ENCODE measurements around the gene DIAPH2.

DIAPH2 gene

DNA sequence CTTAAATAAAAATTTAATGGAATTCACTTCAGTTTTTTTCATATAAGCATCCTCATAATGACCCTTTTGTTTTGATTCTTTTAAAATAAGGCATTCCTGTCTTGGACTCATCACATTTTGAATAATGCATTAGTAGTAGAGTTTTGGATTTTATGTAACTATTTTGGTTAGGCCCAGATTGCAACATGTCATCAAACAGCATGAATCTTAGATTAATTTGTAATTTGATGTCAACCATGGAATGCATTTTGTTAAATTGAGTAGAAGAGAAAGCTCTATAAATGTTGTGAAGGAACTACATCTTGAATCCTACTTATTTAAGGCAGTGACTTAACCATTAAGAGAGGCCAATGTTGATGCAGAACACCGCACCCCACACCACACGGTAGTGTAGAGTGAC is 3.1 kb downstream of the DIAPH2 start:
- Histone ChIP-seq H3K9me3 (ENCODE audit: control extremely low read depth in 1 of 5, control insufficient read depth in 4 of 5, insufficient read depth in 2 of 5, low read depth in 1 of 5, low read length in 4 of 5) (no peaks in the 10 kb centered on the region), H3K4me3 (ENCODE audit: control insufficient read depth in 1 of 7, extremely low read depth in 1 of 7, insufficient read depth in 4 of 7, low read depth in 2 of 7, low read length in 6 of 7) (no peak overlapping the region), H3K36me3 (ENCODE audit: control insufficient read depth in 4 of 4, insufficient read depth in 4 of 4, low read length in 3 of 4) (no peaks in the 10 kb centered on the region), H3K4me1 (ENCODE audit: control extremely low read depth in 1 of 4, control insufficient read depth in 4 of 4, insufficient read depth in 4 of 4, low read length in 3 of 4) (peaks cover 3 to 11% (median 6%) of the 10 kb centered on the region in 4 experiments), H3K27me3 (replicated peaks in 2 of 5; ENCODE audit: control insufficient read depth in 4 of 5, insufficient read depth in 5 of 5, low read length in 4 of 5) (peaks cover 0 to 20% (median 0%) of the 10 kb centered on the region in 5 experiments), H3K27ac (ENCODE audit: insufficient read depth in 1 of 2, low read depth in 1 of 2, low read length in 2 of 2, poor library complexity in 1 of 2, severe bottlenecking in 2 of 2) (no peak overlapping the region)
- CTCF ChIA-PET, result no interaction called here
- 100% methylated on average over 2 of the region's 2 CpGs for WGBS (ENCODE audit: insufficient coverage)
- POLR2A ChIA-PET, result no interaction called here
- no peak for DNase-seq

DNA sequence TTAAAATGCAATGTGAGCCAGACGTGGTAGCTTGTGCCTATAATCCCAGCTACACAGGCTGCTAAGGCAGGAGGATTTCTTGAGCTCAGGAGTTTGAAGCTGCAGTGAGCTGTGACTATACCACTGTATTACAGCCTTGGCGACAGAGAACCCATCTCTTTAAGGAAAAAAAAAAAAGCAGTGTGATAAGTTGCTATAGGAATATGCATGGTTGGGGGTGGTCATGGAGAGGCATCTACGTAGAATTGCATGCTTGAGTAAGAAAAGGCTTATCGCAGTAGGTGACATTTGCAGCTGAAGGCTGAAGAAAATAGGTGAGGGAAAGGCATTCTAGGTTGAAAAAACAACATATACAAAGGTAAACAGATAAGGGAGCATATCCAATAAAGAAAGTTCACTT is 4.1 kb downstream of the DIAPH2 start:
- Histone ChIP-seq H3K4me1 (ENCODE audit: control extremely low read depth in 1 of 4, control insufficient read depth in 4 of 4, insufficient read depth in 4 of 4, low read length in 3 of 4) (peaks cover 3 to 11% (median 6%) of the 10 kb centered on the region in 4 experiments), H3K36me3 (ENCODE audit: control insufficient read depth in 4 of 4, insufficient read depth in 4 of 4, low read length in 3 of 4) (no peaks in the 10 kb centered on the region), H3K4me3 (ENCODE audit: control insufficient read depth in 1 of 7, extremely low read depth in 1 of 7, insufficient read depth in 4 of 7, low read depth in 2 of 7, low read length in 6 of 7) (no peak overlapping the region), H3K27me3 (replicated peaks in 2 of 5; ENCODE audit: control insufficient read depth in 4 of 5, insufficient read depth in 5 of 5, low read length in 4 of 5) (peaks cover 0 to 20% (median 0%) of the 10 kb centered on the region in 5 experiments), H3K9me3 (ENCODE audit: control extremely low read depth in 1 of 5, control insufficient read depth in 4 of 5, insufficient read depth in 2 of 5, low read depth in 1 of 5, low read length in 4 of 5) (no peaks in the 10 kb centered on the region), H3K27ac (ENCODE audit: insufficient read depth in 1 of 2, low read depth in 1 of 2, low read length in 2 of 2, poor library complexity in 1 of 2, severe bottlenecking in 2 of 2) (no peak overlapping the region)
- POLR2A ChIA-PET, result no interaction called here
- WGBS (ENCODE audit: insufficient coverage), result 58% methylated on average over 3 of the region's 4 CpGs
- DNase-seq, result no peak
- CTCF ChIA-PET, result interaction anchor here (0.6 kb wide), 1 partner anchor 279 kb away, joined by 3 read pairs; no protein-coding TSS in a partner anchor

DNA sequence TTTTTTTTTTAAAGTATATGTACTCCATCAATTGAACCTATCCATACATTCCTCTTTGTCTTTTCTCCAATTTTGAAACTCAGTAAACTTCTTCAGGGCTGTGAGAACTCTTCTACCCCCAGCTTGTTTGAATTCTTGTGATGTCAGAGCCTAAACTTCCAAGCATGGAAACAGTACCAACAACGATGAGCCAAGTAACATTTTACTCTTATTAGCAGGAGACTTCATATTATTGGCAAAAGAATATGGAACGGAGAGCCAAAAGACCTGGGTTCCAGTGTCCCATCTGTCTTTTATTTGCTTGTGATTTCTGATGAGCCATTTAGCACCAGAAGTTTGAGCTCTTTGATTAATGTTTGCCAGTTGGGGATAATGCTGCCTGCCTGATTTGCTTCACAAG is 5.3 kb downstream of the DIAPH2 start:
- CTCF ChIA-PET, result no interaction called here
- H3K27ac ChIP-seq (ENCODE audit: insufficient read depth in 1 of 2, low read depth in 1 of 2, low read length in 2 of 2, poor library complexity in 1 of 2, severe bottlenecking in 2 of 2), result no peak overlapping the region
- peaks cover 0 to 9% (median 0%) of the 10 kb centered on the region in 5 experiments for H3K27me3 ChIP-seq (replicated peaks in 2 of 5; ENCODE audit: control insufficient read depth in 4 of 5, insufficient read depth in 5 of 5, low read length in 4 of 5)
- WGBS (ENCODE audit: insufficient coverage), result 72% methylated on average over 2 of the region's 2 CpGs
- POLR2A ChIA-PET, result no interaction called here
- peaks cover 0 to 11% (median 3%) of the 10 kb centered on the region in 4 experiments for H3K4me1 ChIP-seq (ENCODE audit: control extremely low read depth in 1 of 4, control insufficient read depth in 4 of 4, insufficient read depth in 4 of 4, low read length in 3 of 4)
- no peak for DNase-seq
- no peak overlapping the region for H3K4me3 ChIP-seq (ENCODE audit: control insufficient read depth in 1 of 7, extremely low read depth in 1 of 7, insufficient read depth in 4 of 7, low read depth in 2 of 7, low read length in 6 of 7)
- no peaks in the 10 kb centered on the region for H3K36me3 ChIP-seq (ENCODE audit: control insufficient read depth in 4 of 4, insufficient read depth in 4 of 4, low read length in 3 of 4)
- no peaks in the 10 kb centered on the region for H3K9me3 ChIP-seq (ENCODE audit: control extremely low read depth in 1 of 5, control insufficient read depth in 4 of 5, insufficient read depth in 2 of 5, low read depth in 1 of 5, low read length in 4 of 5)

GRCh38 chrX:96692454-96692853 is 7.8 kb downstream of the DIAPH2 start:
- Histone ChIP-seq H3K27ac (ENCODE audit: insufficient read depth in 1 of 2, low read depth in 1 of 2, low read length in 2 of 2, poor library complexity in 1 of 2, severe bottlenecking in 2 of 2) (no peak overlapping the region), H3K36me3 (ENCODE audit: control insufficient read depth in 4 of 4, insufficient read depth in 4 of 4, low read length in 3 of 4) (no peaks in the 10 kb centered on the region), H3K4me3 (ENCODE audit: control insufficient read depth in 1 of 7, extremely low read depth in 1 of 7, insufficient read depth in 4 of 7, low read depth in 2 of 7, low read length in 6 of 7) (no peak overlapping the region), H3K4me1 (ENCODE audit: control extremely low read depth in 1 of 4, control insufficient read depth in 4 of 4, insufficient read depth in 4 of 4, low read length in 3 of 4) (no peaks in the 10 kb centered on the region), H3K27me3 (replicated peaks in 2 of 5; ENCODE audit: control insufficient read depth in 4 of 5, insufficient read depth in 5 of 5, low read length in 4 of 5) (no peaks in the 10 kb centered on the region), H3K9me3 (ENCODE audit: control extremely low read depth in 1 of 5, control insufficient read depth in 4 of 5, insufficient read depth in 2 of 5, low read depth in 1 of 5, low read length in 4 of 5) (no peaks in the 10 kb centered on the region)
- WGBS (ENCODE audit: insufficient coverage), result no CpG with 5 or more reads among the region's 1 CpG
- POLR2A ChIA-PET, result no interaction called here
- CTCF ChIA-PET, result no interaction called here
- no peak for DNase-seq

GRCh38 chrX:96692890-96693289 is 8.2 kb downstream of the DIAPH2 start:
- no peak for DNase-seq
- ChIA-PET CTCF (no interaction called here), POLR2A (no interaction called here)
- H3K4me3 ChIP-seq (ENCODE audit: control insufficient read depth in 1 of 7, extremely low read depth in 1 of 7, insufficient read depth in 4 of 7, low read depth in 2 of 7, low read length in 6 of 7), result no peak overlapping the region
- no peaks in the 10 kb centered on the region for H3K27me3 ChIP-seq (replicated peaks in 2 of 5; ENCODE audit: control insufficient read depth in 4 of 5, insufficient read depth in 5 of 5, low read length in 4 of 5)
- no peaks in the 10 kb centered on the region for H3K9me3 ChIP-seq (ENCODE audit: control extremely low read depth in 1 of 5, control insufficient read depth in 4 of 5, insufficient read depth in 2 of 5, low read depth in 1 of 5, low read length in 4 of 5)
- H3K36me3 ChIP-seq (ENCODE audit: control insufficient read depth in 4 of 4, insufficient read depth in 4 of 4, low read length in 3 of 4), result no peaks in the 10 kb centered on the region
- no peaks in the 10 kb centered on the region for H3K4me1 ChIP-seq (ENCODE audit: control extremely low read depth in 1 of 4, control insufficient read depth in 4 of 4, insufficient read depth in 4 of 4, low read length in 3 of 4)
- H3K27ac ChIP-seq (ENCODE audit: insufficient read depth in 1 of 2, low read depth in 1 of 2, low read length in 2 of 2, poor library complexity in 1 of 2, severe bottlenecking in 2 of 2), result no peak overlapping the region

- no peak overlapping the region for H3K27ac ChIP-seq (ENCODE audit: insufficient read depth in 1 of 2, low read depth in 1 of 2, low read length in 2 of 2, poor library complexity in 1 of 2, severe bottlenecking in 2 of 2)
- no peak for DNase-seq
- no peaks in the 10 kb centered on the region for H3K9me3 ChIP-seq (ENCODE audit: control extremely low read depth in 1 of 5, control insufficient read depth in 4 of 5, insufficient read depth in 2 of 5, low read depth in 1 of 5, low read length in 4 of 5)
- no peaks in the 10 kb centered on the region for H3K36me3 ChIP-seq (ENCODE audit: control insufficient read depth in 4 of 4, insufficient read depth in 4 of 4, low read length in 3 of 4)
- H3K4me1 ChIP-seq (ENCODE audit: control extremely low read depth in 1 of 4, control insufficient read depth in 4 of 4, insufficient read depth in 4 of 4, low read length in 3 of 4), result no peaks in the 10 kb centered on the region
- POLR2A ChIA-PET, result no interaction called here
- CTCF ChIA-PET, result interaction anchor here (0.6 to 1.7 kb wide), 2 partner anchors 7 to 12 kb away, joined by 4 read pairs; no protein-coding TSS in a partner anchor
- H3K27me3 ChIP-seq (replicated peaks in 2 of 5; ENCODE audit: control insufficient read depth in 4 of 5, insufficient read depth in 5 of 5, low read length in 4 of 5), result no peaks in the 10 kb centered on the region
- H3K4me3 ChIP-seq (ENCODE audit: control insufficient read depth in 1 of 7, extremely low read depth in 1 of 7, insufficient read depth in 4 of 7, low read depth in 2 of 7, low read length in 6 of 7), result no peak overlapping the region
- WGBS (ENCODE audit: insufficient coverage), result 94% methylated on average over 5 of the region's 6 CpGs
Observed at GRCh38 chrX:96693407-96693806, 8.8 kb downstream of the DIAPH2 start.

DNA sequence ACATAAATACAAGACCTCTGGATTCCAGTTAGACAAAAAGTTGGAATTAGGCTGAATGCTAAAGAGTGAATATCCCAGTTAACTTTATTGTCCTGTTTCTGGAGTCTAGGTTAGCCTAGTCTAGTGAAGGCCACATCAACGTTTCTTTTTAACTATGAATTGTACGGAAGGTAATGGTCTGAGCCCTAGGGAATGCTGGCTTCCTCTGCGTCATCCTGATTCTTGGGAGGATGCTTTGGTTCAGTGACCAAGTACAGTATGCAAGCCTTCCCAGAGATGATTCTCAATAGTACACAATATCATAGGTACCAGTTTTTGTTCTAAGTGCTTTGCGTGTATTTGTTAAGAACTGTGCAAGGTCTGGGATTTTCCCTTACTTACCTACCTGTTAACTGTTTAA is 11.8 kb downstream of the DIAPH2 start:
- Histone ChIP-seq H3K27ac (ENCODE audit: insufficient read depth in 1 of 2, low read depth in 1 of 2, low read length in 2 of 2, poor library complexity in 1 of 2, severe bottlenecking in 2 of 2) (no peak overlapping the region), H3K27me3 (replicated peaks in 2 of 5; ENCODE audit: control insufficient read depth in 4 of 5, insufficient read depth in 5 of 5, low read length in 4 of 5) (no peaks in the 10 kb centered on the region), H3K4me3 (ENCODE audit: control insufficient read depth in 1 of 7, extremely low read depth in 1 of 7, insufficient read depth in 4 of 7, low read depth in 2 of 7, low read length in 6 of 7) (no peak overlapping the region), H3K9me3 (ENCODE audit: control extremely low read depth in 1 of 5, control insufficient read depth in 4 of 5, insufficient read depth in 2 of 5, low read depth in 1 of 5, low read length in 4 of 5) (no peaks in the 10 kb centered on the region), H3K4me1 (ENCODE audit: control extremely low read depth in 1 of 4, control insufficient read depth in 4 of 4, insufficient read depth in 4 of 4, low read length in 3 of 4) (no peaks in the 10 kb centered on the region), H3K36me3 (ENCODE audit: control insufficient read depth in 4 of 4, insufficient read depth in 4 of 4, low read length in 3 of 4) (no peaks in the 10 kb centered on the region)
- DNase-seq, result no peak
- ChIA-PET POLR2A (no interaction called here), CTCF (no interaction called here)
- 90% methylated on average over 3 of the region's 4 CpGs for WGBS (ENCODE audit: insufficient coverage)

Measured in common myeloid progenitor, CD34-positive (primary cell).